Stimulated activated CD4-positive, alpha-beta T cell treated with anti-CD3 and anti-CD28 coated beads, Interleukin-2, amount 100 ng/mL, for 24 hours (primary cell): ENCODE measurements around the gene ECE1.
"Not testable (repeated sequence)": the region's sequence is repeated elsewhere in the genome, so short reads cannot be mapped to it uniquely, and the experiment has no call there.

ENCODE experiments used
- DNase-seq, 2 donors: peaks; one replicate each; pipeline ENCODE4 v3.0.0-alpha.2; 2020

The ECE1 gene

GRCh38 chr1:21246905-21247642 lies 43.2 kb downstream of the ECE1 start:
- no peak for DNase-seq

GRCh38 chr1:21245688-21246229 lies 44.5 kb downstream of the ECE1 start:
- DNase-seq: no peak

GRCh38 chr1:21244986-21245687 lies 45.1 kb downstream of the ECE1 start:
- peak; percentile 25 to 30 for DNase-seq

- DNase-seq: no peak
These were observed 46.1 kb downstream of the ECE1 start for GRCh38 chr1:21244154-21244553.

- DNase-seq: no peak
These were observed 47.4 kb downstream of the ECE1 start for GRCh38 chr1:21242846-21243245.

- no peak for DNase-seq
These were observed 48.3 kb downstream of the ECE1 start for GRCh38 chr1:21241771-21242581.

- no peak for DNase-seq
These were observed 49.6 kb downstream of the ECE1 start for GRCh38 chr1:21240706-21241105.

- DNase-seq: no peak
These were observed 51.0 kb downstream of the ECE1 start for GRCh38 chr1:21239221-21239620.

GRCh38 chr1:21238141-21238800 lies 52.0 kb downstream of the ECE1 start:
- no peak for DNase-seq

GRCh38 chr1:21237446-21238088 lies 52.7 kb downstream of the ECE1 start:
- no peak for DNase-seq

- DNase-seq: no peak
These were observed 54.1 kb downstream of the ECE1 start for GRCh38 chr1:21236178-21236577.

GRCh38 chr1:21234779-21235178 lies 55.5 kb downstream of the ECE1 start:
- DNase-seq: no peak

- no peak for DNase-seq
These were observed 56.8 kb downstream of the ECE1 start for GRCh38 chr1:21233490-21233889.

- peak in 1 of 2 donors; percentile 50 for DNase-seq
These were observed 58.2 kb downstream of the ECE1 start for GRCh38 chr1:21232044-21232443.

- no peak for DNase-seq
These were observed 60.8 kb downstream of the ECE1 start for GRCh38 chr1:21229246-21230000.

GRCh38 chr1:21228224-21228623 lies 62.0 kb downstream of the ECE1 start:
- not testable (repeated sequence) for DNase-seq

GRCh38 chr1:21225065-21225464 lies 65.2 kb downstream of the ECE1 start:
- no peak for DNase-seq

GRCh38 chr1:21220815-21221214 lies 69.4 kb downstream of the ECE1 start:
- no peak for DNase-seq

GRCh38 chr1:21219674-21220073 lies 70.6 kb downstream of the ECE1 start:
- no peak for DNase-seq

- peak; percentile 51 to 63 for DNase-seq
These were observed 72.3 kb downstream of the ECE1 start for GRCh38 chr1:21217812-21218596.
